GM11168 (cell line): Measurements from ENCODE around the gene IPO13.

Experiments
- in situ Hi-C: fragments of 300-500 bp; cut with MboI; formaldehyde crosslinking; loops from one replicate; pipeline ENCODE4 v1.12.0; 2022; ENCODE audit warnings: low sequenced_read_pairs; ENCODE audit not compliant: unreplicated experiment

The IPO13 gene

DNA sequence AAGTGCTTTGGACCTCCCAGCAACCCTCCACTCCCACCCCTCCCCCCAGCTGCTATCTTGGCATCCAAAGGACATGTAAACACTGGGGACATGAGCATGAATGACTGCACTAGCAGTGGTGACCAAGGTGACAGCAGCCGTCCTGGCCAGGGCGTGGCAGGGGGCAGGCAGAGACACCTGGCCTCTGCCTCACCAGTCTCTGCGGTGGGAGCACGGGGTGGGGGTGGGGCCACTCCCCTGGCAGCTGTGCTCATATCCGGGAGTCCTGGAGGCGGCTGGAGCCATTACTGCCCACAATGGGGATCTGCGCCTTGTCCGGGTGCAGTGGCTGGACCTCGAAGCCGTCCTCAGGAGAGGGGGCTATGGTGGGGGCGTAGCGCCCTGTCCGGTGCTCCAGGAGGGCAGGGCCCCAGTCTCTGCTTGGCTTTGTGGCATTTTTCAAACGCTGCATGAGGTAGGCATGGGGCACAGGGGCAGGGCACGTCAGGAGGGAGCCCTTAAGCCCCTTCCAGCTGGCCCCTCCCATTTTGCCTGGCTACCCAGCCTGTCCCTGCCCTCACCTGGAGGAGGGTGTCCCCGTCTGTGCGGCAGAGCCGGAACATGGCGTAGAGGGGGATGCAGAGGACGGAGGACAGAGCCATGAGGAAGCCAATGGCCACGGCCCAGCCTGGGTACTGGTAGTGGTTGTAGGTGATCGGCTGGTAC lies 50.7 kb downstream of the IPO13 start:
- in situ Hi-C loops: loop anchor here (10.0 kb wide), 1 partner anchor 47 kb away; no protein-coding TSS in a partner anchor

DNA sequence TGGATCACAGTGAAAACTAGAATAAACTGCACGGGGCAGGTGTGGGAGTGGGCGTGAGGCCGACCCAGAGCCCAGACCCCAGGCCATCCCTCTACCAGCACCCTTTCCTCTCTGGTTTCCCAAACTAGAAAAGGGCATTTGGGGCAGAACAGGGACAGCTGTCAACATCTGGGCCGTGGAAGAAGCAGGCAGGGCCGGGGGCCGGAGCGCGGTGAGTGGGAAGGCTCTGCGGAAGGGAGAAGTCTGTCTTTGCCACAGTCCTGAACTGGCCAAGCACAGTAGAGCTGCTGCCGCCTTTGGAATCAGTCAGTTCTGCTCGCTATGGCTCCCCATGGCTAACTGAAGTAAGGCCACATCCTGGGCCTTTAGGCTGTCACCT lies 51.2 kb downstream of the IPO13 start:
- in situ Hi-C loops: loop anchor here (10.0 kb wide), 1 partner anchor 47 kb away; no protein-coding TSS in a partner anchor

GRCh38 chr1:43999455-43999854 lies 52.7 kb downstream of the IPO13 start:
- in situ Hi-C loops: loop anchor here (10.0 kb wide), 1 partner anchor 45 kb away; no protein-coding TSS in a partner anchor

GRCh38 chr1:44000122-44000665 lies 53.4 kb downstream of the IPO13 start:
- in situ Hi-C loops: no loop called here

- in situ Hi-C loops: no loop called here
Measured at GRCh38 chr1:44002165-44002564, 55.4 kb downstream of the IPO13 start.

GRCh38 chr1:44002606-44003157 lies 55.9 kb downstream of the IPO13 start:
- in situ Hi-C loops: no loop called here

DNA sequence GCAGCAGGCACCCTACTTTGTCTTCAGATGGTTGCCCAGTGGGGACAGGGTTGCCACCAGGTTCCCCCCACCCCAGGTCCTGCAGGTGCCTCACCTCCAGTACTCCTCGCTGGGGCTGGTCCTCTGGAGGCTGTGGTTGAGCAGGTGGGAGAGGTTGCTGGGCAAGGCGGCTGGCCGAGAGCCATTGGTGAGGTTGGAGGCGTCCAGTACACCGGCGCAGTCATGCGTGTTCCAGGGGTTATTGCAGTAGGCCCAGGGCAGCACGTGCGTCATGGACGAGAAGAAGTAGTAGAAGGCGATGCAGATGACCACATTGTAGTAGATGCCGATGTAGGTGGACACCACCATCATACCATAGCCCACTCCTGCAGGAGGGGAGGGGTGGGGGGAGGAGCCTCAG lies 61.5 kb downstream of the IPO13 start:
- in situ Hi-C loops: no loop called here

DNA sequence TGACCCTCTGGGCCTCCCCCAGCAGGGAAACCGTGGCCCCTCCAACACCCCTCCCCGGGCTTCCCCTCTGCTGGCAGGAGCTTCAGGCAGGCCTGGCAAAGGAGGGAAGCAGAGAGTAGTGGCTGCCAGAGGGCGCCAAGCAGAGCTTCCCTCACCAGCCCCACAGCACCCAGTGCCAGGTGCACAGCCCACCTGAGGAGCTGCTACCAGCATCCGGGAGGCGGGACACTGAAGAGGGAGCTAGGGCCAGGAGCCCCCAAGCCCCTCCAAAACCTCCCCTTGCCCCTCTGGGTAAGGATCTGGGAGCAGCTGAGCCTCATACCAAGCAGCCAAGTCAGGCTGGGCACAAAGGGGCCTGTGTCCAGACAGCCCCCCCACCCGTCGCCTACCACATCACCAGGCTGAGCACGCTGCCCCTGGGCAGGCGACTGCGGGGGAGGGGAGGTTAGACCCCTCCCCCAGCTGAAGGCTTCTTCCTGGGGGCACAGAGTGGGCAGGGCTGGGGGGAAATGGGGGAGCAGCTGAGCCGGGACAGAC lies 64.3 kb downstream of the IPO13 start:
- in situ Hi-C loops: no loop called here

DNA sequence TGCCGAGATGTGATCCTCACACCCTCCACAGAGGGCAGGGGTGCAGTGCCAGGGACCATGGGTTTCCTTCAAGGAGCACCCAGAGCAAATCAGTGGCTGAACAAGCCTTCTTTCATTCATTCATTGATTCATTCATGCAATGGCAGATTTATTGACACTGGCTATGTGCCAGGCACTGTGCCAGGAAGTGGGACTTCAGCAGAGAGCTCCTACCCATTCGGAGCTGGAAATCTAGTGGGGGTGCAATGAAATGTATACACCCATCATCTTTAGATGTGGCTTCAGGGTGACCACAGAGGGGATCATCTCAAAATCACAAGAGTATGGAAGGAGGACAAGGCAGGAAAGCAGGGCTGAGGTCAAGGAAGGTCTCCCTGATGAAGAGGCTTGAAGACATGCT lies 65.7 kb downstream of the IPO13 start:
- in situ Hi-C loops: no loop called here

- in situ Hi-C loops: no loop called here
Measured at GRCh38 chr1:44012941-44013609, 66.3 kb downstream of the IPO13 start.

DNA sequence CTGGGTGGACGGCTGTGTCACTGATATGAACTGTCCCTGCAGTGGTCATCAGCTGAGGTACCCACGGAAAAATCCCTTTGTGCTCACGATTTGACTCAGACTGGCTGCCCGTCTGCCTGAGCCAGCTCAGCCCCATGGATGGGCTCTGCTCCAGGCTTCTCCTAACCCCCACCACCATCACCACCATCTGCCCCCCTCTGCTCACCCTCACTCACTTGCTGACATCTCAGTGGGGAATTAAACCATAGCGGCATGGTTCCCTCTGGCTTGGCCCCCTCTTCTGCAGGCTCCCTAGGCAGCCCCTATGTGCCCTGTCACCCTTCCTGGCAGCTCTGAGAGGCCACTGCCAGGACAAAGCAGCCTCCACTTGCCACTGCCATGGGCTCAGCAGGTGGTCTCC lies 67.2 kb downstream of the IPO13 start:
- in situ Hi-C loops: no loop called here

GRCh38 chr1:44014365-44015104 lies 67.8 kb downstream of the IPO13 start:
- in situ Hi-C loops: no loop called here

DNA sequence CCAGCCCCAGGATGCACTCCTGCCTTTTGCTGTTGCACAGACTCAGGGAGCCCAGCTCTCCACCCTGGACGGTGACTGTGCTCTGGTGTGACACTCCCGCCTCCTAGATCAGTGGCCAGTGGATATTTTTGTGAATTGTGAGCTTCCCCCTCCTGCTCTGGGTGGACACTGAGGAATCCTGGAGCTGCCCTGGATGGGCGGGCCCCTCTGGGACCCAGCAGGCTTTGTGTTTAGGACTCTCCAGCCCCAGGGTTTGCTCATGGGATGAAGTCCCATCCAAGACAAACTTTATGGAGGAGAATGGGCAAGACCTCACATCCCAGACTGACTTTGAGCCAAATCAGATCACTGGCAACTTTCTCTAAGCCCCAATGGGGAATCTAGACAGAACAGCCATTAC lies 68.5 kb downstream of the IPO13 start:
- in situ Hi-C loops: no loop called here

DNA sequence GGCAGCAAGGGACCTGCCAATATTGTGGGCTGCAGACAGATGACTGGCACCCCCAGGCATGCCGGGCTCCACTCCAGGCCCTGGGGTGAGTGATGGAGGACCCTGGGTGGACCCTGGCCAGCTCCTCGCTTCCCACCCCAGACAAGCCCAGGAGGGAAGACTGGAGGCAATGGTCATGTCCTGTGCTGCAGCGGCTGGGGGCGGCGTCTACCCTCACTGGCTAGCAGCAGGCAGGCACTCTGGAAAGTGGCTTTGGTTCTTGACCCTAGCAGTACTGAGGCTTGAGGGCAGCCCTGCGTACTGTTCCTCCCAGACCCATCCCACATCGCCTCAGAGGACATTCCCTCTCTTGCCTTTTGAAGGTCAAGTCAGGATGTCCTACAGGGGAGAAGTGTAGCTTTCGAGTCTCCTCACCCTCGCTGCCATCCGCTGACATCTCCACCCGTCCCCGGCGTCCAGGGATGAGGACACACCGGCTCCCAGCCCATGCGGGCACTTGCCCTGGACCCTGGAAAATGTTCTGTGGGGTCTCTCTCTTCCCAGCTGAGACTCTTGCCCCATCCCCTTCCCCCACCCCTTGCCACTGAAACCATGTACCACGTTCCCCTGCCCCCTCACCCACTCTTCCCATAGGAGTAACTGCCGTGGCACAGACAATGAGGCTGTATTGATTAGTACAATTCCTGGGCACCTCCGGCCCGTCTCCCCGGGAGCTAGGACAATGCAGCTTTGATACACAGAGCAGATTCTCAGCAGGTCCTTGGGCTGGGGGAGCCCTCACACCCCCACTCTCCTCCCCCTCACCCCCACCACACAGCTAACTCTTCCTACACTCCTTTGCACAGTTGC lies 69.5 kb downstream of the IPO13 start:
- in situ Hi-C loops: no loop called here

DNA sequence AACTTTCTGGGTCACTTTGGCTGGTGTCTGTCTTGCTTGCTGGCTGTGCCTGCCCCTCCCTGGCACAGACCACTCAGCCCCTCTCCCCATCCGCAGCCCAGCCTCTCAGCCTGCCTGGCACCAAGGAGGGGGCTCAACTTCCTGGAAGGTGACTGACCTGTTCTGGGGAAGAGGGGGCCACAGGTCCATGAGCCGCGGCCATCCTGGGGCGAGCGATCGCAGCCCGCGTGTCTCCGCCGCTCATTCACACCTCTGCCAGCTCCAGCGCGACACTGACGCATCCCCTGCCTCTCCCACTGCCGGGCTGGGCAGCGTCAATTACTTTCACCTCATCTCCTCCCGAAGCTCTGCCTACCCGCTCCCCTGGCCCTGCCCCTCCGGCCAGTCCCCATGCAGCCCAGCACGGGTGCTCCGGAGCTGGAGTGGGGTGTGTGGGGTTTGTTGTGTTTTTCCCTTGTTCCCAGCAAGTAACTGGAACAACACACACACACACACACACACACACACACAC lies 70.2 kb downstream of the IPO13 start:
- in situ Hi-C loops: no loop called here
